Activated B cell treated with CpG ODN at 0.5 μM for 24 hours (primary cell): ENCODE measurements around the gene ARID4B. TPM values are rescaled to one million over a fixed set of nuclear protein-coding genes. Genes with fewer than 3 reads are reported as not detected.

Experiments
- ATAC-seq: fragments of 200-7000 bp; cut with Tn5 transposase; one replicate; pipeline ENCODE4 v1.10.0; 2021; ENCODE audit warnings: low read depth, mild to moderate bottlenecking, moderate library complexity
- CTCF ChIA-PET: fragments of 350-600 bp; sonication (Branson Sonifier 250); formaldehyde crosslinking; loops from one replicate; lab custom pipeline; 2021; ENCODE audit warnings: antibody characterized with exemption; lab: Charles Lee
- POLR2A ChIA-PET: fragments of 350-600 bp; sonication (Branson Sonifier 250); formaldehyde crosslinking; loops from one replicate; lab custom pipeline; 2021; ENCODE audit warnings: antibody characterized with exemption; lab: Charles Lee
- DNase-seq: peaks from one replicate; pipeline ENCODE4 v3.0.0; 2022
- H3K27ac Mint-ChIP-seq: one replicate; pipeline ENCODE4 v1.8.0; 2020; ENCODE audit warnings: mixed read lengths
- H3K27me3 Mint-ChIP-seq: one replicate; pipeline ENCODE4 v1.8.0; 2021; ENCODE audit warnings: mixed read lengths
- H3K36me3 Mint-ChIP-seq: one replicate; pipeline ENCODE4 v1.8.0; 2021; ENCODE audit warnings: low read depth, mixed read lengths
- H3K4me1 Mint-ChIP-seq: one replicate; pipeline ENCODE4 v1.8.0; 2021; ENCODE audit warnings: mixed read lengths
- H3K4me3 Mint-ChIP-seq: one replicate; pipeline ENCODE4 v1.8.0; 2020; ENCODE audit warnings: mild to moderate bottlenecking, mixed read lengths
- H3K9me3 Mint-ChIP-seq: one replicate; pipeline ENCODE4 v1.8.0; 2020; ENCODE audit warnings: mixed read lengths
- CTCF ChIP-seq: fragments of 200-600 bp; IDR thresholded peaks from one replicate; pipeline ENCODE4 v1.8.0; 2022; ENCODE audit warnings: antibody characterized with exemption, mild to moderate bottlenecking
- intact Hi-C: fragments of 100-400 bp; cut with micrococcal nuclease; formaldehyde crosslinking; loops from one replicate; pipeline ENCODE4 v1.15.1; 2024
- total RNA-seq: library from RNA; stranded (reverse); gene quantifications from 2 replicates; pipeline ENCODE4 v1.2.3, GENCODE V29; 2022

The ARID4B gene
- total RNA-seq, 1 donor from 2014 or later: 78.5 TPM

GRCh38 chr1:235139315-235139714, 188.7 kb downstream of the ARID4B start:
- H3K9me3 Mint-ChIP-seq: no peaks in the 10 kb centered on the region
- no peak for ATAC-seq
- no peaks in the 10 kb centered on the region for H3K27me3 Mint-ChIP-seq
- no peak for TF ChIP-seq CTCF
- ChIA-PET CTCF (no interaction called here), POLR2A (no interaction called here)
- H3K4me3 Mint-ChIP-seq: no peak overlapping the region
- no peak overlapping the region for H3K27ac Mint-ChIP-seq
- intact Hi-C loops: no loop called here
- H3K4me1 Mint-ChIP-seq: no peaks in the 10 kb centered on the region
- no peak for DNase-seq
- peaks cover 89% of the 10 kb centered on the region for H3K36me3 Mint-ChIP-seq

GRCh38 chr1:235138821-235139220, 189.2 kb downstream of the ARID4B start:
- CTCF ChIA-PET: no interaction called here

GRCh38 chr1:235136111-235136510, 191.9 kb downstream of the ARID4B start:
- DNase-seq (no peak), ATAC-seq (no peak)
- Mint-ChIP-seq H3K27me3 (no peaks in the 10 kb centered on the region), H3K9me3 (no peaks in the 10 kb centered on the region), H3K4me1 (no peaks in the 10 kb centered on the region), H3K27ac (no peak overlapping the region), H3K36me3 (peaks cover 79% of the 10 kb centered on the region), H3K4me3 (no peak overlapping the region)
- ChIA-PET POLR2A (no interaction called here), CTCF (no interaction called here)
- intact Hi-C loops: no loop called here
- TF ChIP-seq CTCF: no peak

More at GRCh38 chr1:235138821-235139220, 189.2 kb downstream of the ARID4B start:
- no peak for TF ChIP-seq CTCF
- POLR2A ChIA-PET: no interaction called here
- no peak for ATAC-seq
- Mint-ChIP-seq H3K4me1 (no peaks in the 10 kb centered on the region), H3K27me3 (no peaks in the 10 kb centered on the region), H3K4me3 (no peak overlapping the region), H3K36me3 (peaks cover 88% of the 10 kb centered on the region), H3K27ac (no peak overlapping the region), H3K9me3 (no peaks in the 10 kb centered on the region)
- intact Hi-C loops: no loop called here
- no peak for DNase-seq

GRCh38 chr1:235134171-235134570, 193.8 kb downstream of the ARID4B start:
- H3K27ac Mint-ChIP-seq: no peak overlapping the region
- TF ChIP-seq CTCF: no peak
- ATAC-seq (no peak), DNase-seq (no peak)
- ChIA-PET POLR2A (interaction anchor here (0.7 kb wide), 1 partner anchor 525 kb away, joined by 4 read pairs; no protein-coding TSS in a partner anchor), CTCF (interaction anchor here (0.6 kb wide), 1 partner anchor 18 kb away, joined by 3 read pairs; no protein-coding TSS in a partner anchor)
- H3K9me3 Mint-ChIP-seq: no peaks in the 10 kb centered on the region
- no peak overlapping the region for H3K4me3 Mint-ChIP-seq
- peaks cover 67% of the 10 kb centered on the region for H3K36me3 Mint-ChIP-seq
- H3K27me3 Mint-ChIP-seq: no peaks in the 10 kb centered on the region
- intact Hi-C loops: no loop called here
- H3K4me1 Mint-ChIP-seq: peaks cover under 1% of the 10 kb centered on the region

GRCh38 chr1:235133086-235133485, 194.9 kb downstream of the ARID4B start:
- Mint-ChIP-seq H3K9me3 (no peaks in the 10 kb centered on the region), H3K4me3 (no peak overlapping the region), H3K36me3 (peaks cover 63% of the 10 kb centered on the region), H3K4me1 (peaks cover 8% of the 10 kb centered on the region), H3K27me3 (no peaks in the 10 kb centered on the region), H3K27ac (peak overlapping the region; percentile 41)
- DNase-seq (no peak), ATAC-seq (no peak)
- no peak for TF ChIP-seq CTCF
- ChIA-PET POLR2A (no interaction called here), CTCF (interaction anchor here (1.1 kb wide), 1 partner anchor 28 kb away, joined by 3 read pairs; the partner anchor contains the start of gene RBM34)
- intact Hi-C loops: no loop called here
